Pancreas (tissue), 10 donors: ENCODE measurements around the gene ZBTB4. TPM values are rescaled to one million over a fixed set of nuclear protein-coding genes. Genes with fewer than 3 reads are reported as not detected.

Experiments used
- ATAC-seq, 4 donors: fragments of 200-7000 bp; cut with Tn5 transposase; one replicate each; pipeline versions ENCODE4 v1.8.0 to v1.9.1; 2020; ENCODE audit warnings: mild to moderate bottlenecking in 4 of 4, moderate library complexity in 4 of 4
- DNase-seq, 6 donors: peaks; one replicate each; pipeline ENCODE4 v3.0.0-alpha.2; 2020
- FAIRE-seq: peaks from 2 replicates; lab custom pipeline; 2012; peaks lifted over from hg19 to GRCh38; lab: Jason Lieb, UNC
- H3K27ac ChIP-seq, 4 donors: fragments of 200-600 bp; sonication (generic); 1 replicate in 3 of 4; 2 replicates in 1 of 4; pipeline versions ENCODE4 v1.5.0 to v1.8.0; 2020
- H3K27me3 ChIP-seq, 4 donors: fragments of 200-600 bp; one replicate each; pipeline ENCODE4 v1.8.0; 2021
- H3K36me3 ChIP-seq, 3 donors: fragments of 200-600 bp; sonication (generic) in 1 of 3; one replicate each; pipeline versions ENCODE4 v1.5.0 to v1.8.0; 2020 to 2021
- H3K4me1 ChIP-seq, 3 donors: fragments of 200-600 bp; one replicate each; pipeline ENCODE4 v1.8.0; 2021
- H3K4me3 ChIP-seq, 4 donors: fragments of 200-600 bp; sonication (generic) in 2 of 4; one replicate each; pipeline versions ENCODE4 v1.5.0 to v1.8.0; 2020 to 2021
- H3K9me3 ChIP-seq, 4 donors: fragments of 200-600 bp; one replicate each; pipeline ENCODE4 v1.8.0; 2021
- WGBS, 2 donors: extraction: QIAGEN DNeasy Blood & Tissue Kit; methylation state at CpG; one replicate each; pipeline ENCODE4 v1.1.7; 2013; 5-methylcytosine and 5-hydroxymethylcytosine counted together
- intact Hi-C, 3 donors: fragments of 100-400 bp; cut with DNase I; formaldehyde crosslinking; loops; one replicate each; pipeline versions ENCODE4 v1.11.1 to v1.14.2; 2022
- polyA plus RNA-seq, 2 donors: library from polyadenylated mRNA; stranded (reverse); fragments of 200-250 nt; gene quantifications; one replicate each; pipeline ENCODE4 v1.2.3, GENCODE V29; 2013
- total RNA-seq, 6 donors: library from RNA; stranded (reverse); fragmentation: NEBNext Ultra II Directional in 4 of 6; extraction: Animal tissue kit (Norgen Biotek cat#: 25700) in 4 of 6; gene quantifications; one replicate each; pipeline versions ENCODE4 v1.2.1 to v1.2.4, GENCODE V29; 2021 to 2023
- TF ChIP-seq, protein P1 (sequence below), 4 donors: fragments of 200-600 bp; sonication (generic) in 3 of 4; IDR thresholded peaks; one replicate each; pipeline versions ENCODE4 v1.5.0 to v1.8.0; 2021; ENCODE audit warnings: antibody characterized with exemption in 4 of 4
- donor health status: healthy with polysubstance abuse.
- donor health status: DM: no; HTN: no; CAD: no; lungs with moderate emphysema.
- donor health status: DM: no; HTN: no; CAD: no.
- donor health status: control.
- donor health status: control.
- donor health status: Bipolar disorder and iron deficiency.
- donor health status: DM: yes; HTN: yes; CAD: no.
- donor health status: DM: no; HTN: no; CAD: no.
- donor health status: DM: no; HTN: no; CAD: no.
- donor health status: DM: yes; HTN: yes; CAD: no.

Gene ZBTB4
- total and polyA plus RNA-seq, 8 donors: 17.3 to 30.2 (median 21.0) TPM

DNA sequence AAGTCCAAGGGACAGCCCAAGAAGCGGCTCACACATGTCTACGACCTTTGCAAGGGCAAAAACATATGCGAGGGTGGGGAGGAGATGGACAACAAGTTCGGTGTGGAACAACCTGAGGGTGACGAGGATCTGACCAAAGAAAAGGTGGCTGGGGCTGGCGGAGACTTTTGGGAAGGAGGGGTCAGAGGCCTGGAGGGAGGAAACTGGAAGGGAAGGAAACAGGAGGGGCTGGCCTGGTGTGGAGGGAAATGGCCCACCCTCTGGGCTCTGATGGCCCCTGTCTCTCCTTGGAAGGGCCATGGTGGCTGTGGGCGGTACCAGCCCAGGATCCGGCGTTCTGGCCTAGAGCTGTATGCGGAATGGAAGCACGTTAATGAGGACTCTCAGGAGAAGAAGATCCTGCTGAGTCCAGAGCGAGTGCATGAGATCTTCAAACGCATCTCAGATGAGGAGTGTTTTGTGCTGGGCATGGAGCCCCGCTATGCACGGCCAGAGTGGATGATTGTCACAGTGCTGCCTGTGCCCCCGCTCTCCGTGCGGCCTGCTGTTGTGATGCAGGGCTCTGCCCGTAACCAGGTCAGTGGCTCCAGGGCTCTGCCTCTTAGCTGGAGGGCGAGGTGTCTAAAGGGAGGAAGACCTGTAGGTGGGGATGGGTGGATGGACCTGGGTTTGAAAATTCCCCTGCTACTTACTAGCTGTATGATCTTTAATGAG is 17.2 kb upstream of the ZBTB4 start:
- intact Hi-C loops: no loop called here
- Histone ChIP-seq H3K4me1 (no peaks in the 10 kb centered on the region), H3K36me3 (peaks cover 2 to 50% (median 49%) of the 10 kb centered on the region in 3 donors), H3K4me3 (no peak overlapping the region), H3K27ac (no peak overlapping the region), H3K27me3 (no peaks in the 10 kb centered on the region), H3K9me3 (no peaks in the 10 kb centered on the region)
- TF ChIP-seq, protein P1, sequence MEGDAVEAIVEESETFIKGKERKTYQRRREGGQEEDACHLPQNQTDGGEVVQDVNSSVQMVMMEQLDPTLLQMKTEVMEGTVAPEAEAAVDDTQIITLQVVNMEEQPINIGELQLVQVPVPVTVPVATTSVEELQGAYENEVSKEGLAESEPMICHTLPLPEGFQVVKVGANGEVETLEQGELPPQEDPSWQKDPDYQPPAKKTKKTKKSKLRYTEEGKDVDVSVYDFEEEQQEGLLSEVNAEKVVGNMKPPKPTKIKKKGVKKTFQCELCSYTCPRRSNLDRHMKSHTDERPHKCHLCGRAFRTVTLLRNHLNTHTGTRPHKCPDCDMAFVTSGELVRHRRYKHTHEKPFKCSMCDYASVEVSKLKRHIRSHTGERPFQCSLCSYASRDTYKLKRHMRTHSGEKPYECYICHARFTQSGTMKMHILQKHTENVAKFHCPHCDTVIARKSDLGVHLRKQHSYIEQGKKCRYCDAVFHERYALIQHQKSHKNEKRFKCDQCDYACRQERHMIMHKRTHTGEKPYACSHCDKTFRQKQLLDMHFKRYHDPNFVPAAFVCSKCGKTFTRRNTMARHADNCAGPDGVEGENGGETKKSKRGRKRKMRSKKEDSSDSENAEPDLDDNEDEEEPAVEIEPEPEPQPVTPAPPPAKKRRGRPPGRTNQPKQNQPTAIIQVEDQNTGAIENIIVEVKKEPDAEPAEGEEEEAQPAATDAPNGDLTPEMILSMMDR (IDR thresholded peaks at IDR 0.05): no peak
- no peak for ATAC-seq
- WGBS, 2 donors: 90 to 91% methylated on average over 20 of the region's 20 CpGs
- no peak for DNase-seq
- no peak for FAIRE-seq

DNA sequence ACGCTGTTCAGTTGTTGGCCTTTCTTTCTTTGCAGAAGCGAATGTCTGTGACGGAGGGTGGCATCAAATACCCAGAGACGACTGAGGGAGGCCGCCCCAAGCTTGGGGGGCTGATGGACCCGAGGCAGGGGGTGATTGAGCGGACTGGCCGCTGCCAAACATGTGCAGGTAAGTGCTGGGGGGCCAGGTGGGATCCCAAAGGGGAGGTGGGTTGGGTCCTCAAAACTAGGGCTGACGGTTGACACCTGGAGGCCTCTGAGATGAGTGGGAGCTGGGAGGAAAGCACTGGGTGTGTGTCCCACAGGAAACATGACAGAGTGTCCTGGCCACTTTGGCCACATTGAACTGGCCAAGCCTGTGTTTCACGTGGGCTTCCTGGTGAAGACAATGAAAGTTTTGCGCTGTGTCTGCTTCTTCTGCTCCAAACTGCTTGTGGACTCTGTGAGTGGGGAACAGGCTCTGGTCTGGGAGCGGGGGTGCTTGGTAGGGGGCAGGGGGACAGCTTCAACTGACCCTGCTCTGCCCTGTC is 16.5 kb upstream of the ZBTB4 start:
- 89% methylated on average over 12 of the region's 12 CpGs for WGBS, 2 donors
- DNase-seq: no peak
- H3K27ac ChIP-seq: no peak overlapping the region
- H3K27me3 ChIP-seq: no peaks in the 10 kb centered on the region
- peaks cover 0 to 43% (median 42%) of the 10 kb centered on the region in 3 donors for H3K36me3 ChIP-seq
- no peaks in the 10 kb centered on the region for H3K4me1 ChIP-seq
- no peak overlapping the region for H3K4me3 ChIP-seq
- intact Hi-C loops: no loop called here
- TF ChIP-seq, protein P1 (IDR thresholded peaks at IDR 0.05): no peak
- no peak for ATAC-seq
- H3K9me3 ChIP-seq: no peaks in the 10 kb centered on the region
- no peak for FAIRE-seq

DNA sequence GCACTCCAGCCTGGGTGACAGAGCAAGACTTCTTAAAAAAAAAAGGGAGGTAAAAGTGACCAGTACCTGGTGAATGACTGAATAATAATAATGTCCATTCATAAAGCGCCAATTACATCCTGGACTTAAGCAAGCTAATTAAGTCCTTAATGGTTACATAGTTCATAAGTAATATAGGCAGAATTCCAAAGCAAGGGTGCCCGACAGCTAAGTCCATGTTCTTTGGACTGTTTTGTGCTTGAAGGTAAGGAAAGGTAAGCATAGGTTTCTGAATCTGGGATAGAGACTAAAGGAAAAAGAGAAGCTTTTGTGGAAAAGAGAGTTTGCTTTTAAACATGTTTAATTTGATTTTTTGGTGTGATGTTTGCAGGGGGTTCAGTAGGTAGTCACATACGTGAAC is 14.5 kb upstream of the ZBTB4 start:
- H3K4me3 ChIP-seq: no peak overlapping the region
- intact Hi-C loops: no loop called here
- no peaks in the 10 kb centered on the region for H3K9me3 ChIP-seq
- H3K27ac ChIP-seq: no peak overlapping the region
- H3K27me3 ChIP-seq: no peaks in the 10 kb centered on the region
- H3K36me3 ChIP-seq: peaks cover 0 to 26% (median 25%) of the 10 kb centered on the region in 3 donors
- ATAC-seq: no peak
- 88 to 90% methylated on average over 3 of the region's 3 CpGs for WGBS, 2 donors
- no peak for FAIRE-seq
- H3K4me1 ChIP-seq: peaks cover 0 to 11% (median 4%) of the 10 kb centered on the region in 3 donors
- TF ChIP-seq, protein P1 (IDR thresholded peaks at IDR 0.05): no peak
- DNase-seq: no peak

DNA sequence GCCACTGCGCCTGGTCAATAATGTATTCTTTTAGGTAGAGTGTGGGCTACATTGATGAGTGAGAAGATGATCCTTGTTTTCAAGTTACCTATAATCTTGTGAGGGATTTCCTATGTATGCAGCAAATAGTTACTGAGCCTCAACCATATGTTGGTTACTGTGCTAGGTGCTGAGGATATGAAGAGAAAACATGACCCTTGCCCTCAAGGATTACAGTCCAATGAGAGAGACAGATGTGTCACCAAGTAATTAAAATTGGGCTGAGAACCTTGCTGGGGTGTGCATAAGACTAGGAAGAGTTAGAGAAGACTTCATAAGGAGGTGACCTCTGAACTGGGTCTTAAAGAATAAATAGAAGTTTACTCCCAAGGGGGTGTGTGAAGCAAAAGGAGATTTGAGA is 12.2 kb upstream of the ZBTB4 start:
- peaks cover 0 to 4% (median 3%) of the 10 kb centered on the region in 3 donors for H3K36me3 ChIP-seq
- peak in 2 of 4 donors; percentile 23 to 28 for ATAC-seq
- peaks cover 14 to 28% (median 18%) of the 10 kb centered on the region in 3 donors for H3K4me1 ChIP-seq
- no peak for DNase-seq
- 93% methylated on average over 1 of the region's 1 CpG for WGBS, 2 donors
- H3K4me3 ChIP-seq: no peak overlapping the region
- H3K9me3 ChIP-seq: no peaks in the 10 kb centered on the region
- intact Hi-C loops: no loop called here
- H3K27ac ChIP-seq: no peak overlapping the region
- TF ChIP-seq, protein P1 (IDR thresholded peaks at IDR 0.05): no peak
- no peaks in the 10 kb centered on the region for H3K27me3 ChIP-seq
- FAIRE-seq: no peak

DNA sequence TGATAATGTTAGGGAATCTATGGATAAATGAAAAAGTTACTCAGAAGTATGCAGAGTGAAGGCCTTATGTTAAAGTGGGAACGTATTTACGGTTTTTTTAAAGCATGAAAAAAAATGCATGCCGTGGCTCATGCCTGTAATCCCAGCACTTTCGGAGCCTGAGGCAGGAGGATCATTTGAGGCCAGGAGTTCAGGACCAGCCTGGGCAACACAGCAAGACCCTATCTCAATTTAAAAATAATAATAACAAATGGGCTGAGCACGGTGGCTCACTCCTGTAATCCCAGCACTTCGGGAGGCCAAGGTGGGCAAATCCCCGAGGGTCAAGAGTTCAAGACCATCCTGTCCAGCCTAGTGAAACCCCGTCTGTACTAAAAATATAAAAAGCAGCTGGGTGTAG is 10.7 kb upstream of the ZBTB4 start:
- no peak for FAIRE-seq
- H3K4me1 ChIP-seq: peaks cover 18 to 39% (median 27%) of the 10 kb centered on the region in 3 donors

More for the DNA sequence above, 10.7 kb upstream of the ZBTB4 start:
- H3K9me3 ChIP-seq: no peaks in the 10 kb centered on the region
- no peak for ATAC-seq
- DNase-seq: peak in 2 of 6 donors; percentile 1 to 3
- 71 to 74% methylated on average over 8 of the region's 8 CpGs for WGBS, 2 donors
- no peak overlapping the region for H3K27ac ChIP-seq
- H3K4me3 ChIP-seq: no peak overlapping the region
- no peaks in the 10 kb centered on the region for H3K27me3 ChIP-seq
- intact Hi-C loops: no loop called here
- no peaks in the 10 kb centered on the region for H3K36me3 ChIP-seq
- TF ChIP-seq, protein P1 (IDR thresholded peaks at IDR 0.05): no peak
